ENCODE results near the gene TENM3. TPM values are rescaled to one million over a fixed set of nuclear protein-coding genes. Genes with fewer than 3 reads are reported as not detected.

The TENM3 gene
- total and polyA plus RNA-seq, 2 donors (not counting 3 experiments of a cell fraction or from before 2014, with no cell fraction given): 3.2 to 6.2 TPM

DNA sequence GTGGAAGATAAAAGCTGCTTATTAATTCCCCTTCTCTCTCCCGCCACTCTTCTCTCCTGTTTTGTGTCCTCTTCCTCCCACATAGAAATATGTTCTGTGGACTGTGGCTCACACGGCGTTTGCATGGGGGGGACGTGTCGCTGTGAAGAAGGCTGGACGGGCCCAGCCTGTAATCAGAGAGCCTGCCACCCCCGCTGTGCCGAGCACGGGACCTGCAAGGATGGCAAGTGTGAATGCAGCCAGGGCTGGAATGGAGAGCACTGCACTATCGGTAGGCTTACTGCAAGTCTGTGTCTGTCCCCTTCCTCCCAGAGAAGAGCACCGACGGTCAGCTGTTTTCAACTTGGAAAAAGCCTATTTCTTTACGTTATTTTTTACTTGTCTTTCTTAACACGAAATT is 444.9 kb downstream of the TENM3 start:
- no peak overlapping the region for H3K4me3 ChIP-seq (replicated peaks in 1 of 3; ENCODE audit: insufficient read depth in 1 of 3, low read depth in 1 of 3, low read length in 3 of 3)
- ChIA-PET CTCF (interaction anchor here (1.6 kb wide), 1 partner anchor 31 kb away, joined by 5 read pairs; no protein-coding TSS in a partner anchor), POLR2A (no interaction called here)
- no peaks in the 10 kb centered on the region for H3K27me3 ChIP-seq (ENCODE audit: control insufficient read depth in 2 of 2, insufficient read depth in 2 of 2, low read length in 2 of 2)
- no peak overlapping the region for H2AFZ ChIP-seq (ENCODE audit: low read depth, low read length)
- H3K27ac ChIP-seq (ENCODE audit: insufficient read depth, low read depth, low read length): no peak overlapping the region
- H3K4me2 ChIP-seq (ENCODE audit: insufficient read depth, low read length): no peak overlapping the region
- BruUV-seq (replicated peaks): no TSS peak
- TF ChIP-seq, protein P1, sequence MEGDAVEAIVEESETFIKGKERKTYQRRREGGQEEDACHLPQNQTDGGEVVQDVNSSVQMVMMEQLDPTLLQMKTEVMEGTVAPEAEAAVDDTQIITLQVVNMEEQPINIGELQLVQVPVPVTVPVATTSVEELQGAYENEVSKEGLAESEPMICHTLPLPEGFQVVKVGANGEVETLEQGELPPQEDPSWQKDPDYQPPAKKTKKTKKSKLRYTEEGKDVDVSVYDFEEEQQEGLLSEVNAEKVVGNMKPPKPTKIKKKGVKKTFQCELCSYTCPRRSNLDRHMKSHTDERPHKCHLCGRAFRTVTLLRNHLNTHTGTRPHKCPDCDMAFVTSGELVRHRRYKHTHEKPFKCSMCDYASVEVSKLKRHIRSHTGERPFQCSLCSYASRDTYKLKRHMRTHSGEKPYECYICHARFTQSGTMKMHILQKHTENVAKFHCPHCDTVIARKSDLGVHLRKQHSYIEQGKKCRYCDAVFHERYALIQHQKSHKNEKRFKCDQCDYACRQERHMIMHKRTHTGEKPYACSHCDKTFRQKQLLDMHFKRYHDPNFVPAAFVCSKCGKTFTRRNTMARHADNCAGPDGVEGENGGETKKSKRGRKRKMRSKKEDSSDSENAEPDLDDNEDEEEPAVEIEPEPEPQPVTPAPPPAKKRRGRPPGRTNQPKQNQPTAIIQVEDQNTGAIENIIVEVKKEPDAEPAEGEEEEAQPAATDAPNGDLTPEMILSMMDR (IDR thresholded peaks at IDR 0.05; ENCODE audit: extremely low read depth in 1 of 2, insufficient read depth in 1 of 2, low read depth in 1 of 2, low read length in 2 of 2): no peak
- TF ChIP-seq POLR2AphosphoS5 (IDR thresholded peaks at IDR 0.05; ENCODE audit: insufficient read depth, low read depth, low read length) (no peak), JUN (IDR thresholded peaks at IDR 0.05; ENCODE audit: borderline replicate concordance, insufficient read depth, insufficient read length, low read depth) (no peak), MYC (IDR thresholded peaks at IDR 0.05; ENCODE audit: low read depth, low read length) (no peak), GATA2 (IDR thresholded peaks at IDR 0.05; ENCODE audit: insufficient read depth, insufficient read length, low read depth, low read length) (no peak), EZH2 (IDR thresholded peaks at IDR 0.05; ENCODE audit: borderline replicate concordance, low read depth, low read length, severe bottlenecking) (no peak), POLR2A (IDR thresholded peaks at IDR 0.05; ENCODE audit: low read depth, low read length) (no peak), FOS (IDR thresholded peaks at IDR 0.05; ENCODE audit: borderline replicate concordance, insufficient read depth, low read length) (no peak)
- TF ChIP-seq, protein P2, sequence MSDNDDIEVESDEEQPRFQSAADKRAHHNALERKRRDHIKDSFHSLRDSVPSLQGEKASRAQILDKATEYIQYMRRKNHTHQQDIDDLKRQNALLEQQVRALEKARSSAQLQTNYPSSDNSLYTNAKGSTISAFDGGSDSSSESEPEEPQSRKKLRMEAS (IDR thresholded peaks at IDR 0.05; ENCODE audit: insufficient read depth, insufficient read length): no peak
- intact Hi-C loops (cut with micrococcal nuclease) (no loop called here), dilution Hi-C loops (cut with MboI; ENCODE audit: extremely low pct_ligation_motif_present, low sequenced_read_pairs) (no loop called here)
- H3K9ac ChIP-seq (replicated peaks; ENCODE audit: extremely low read depth, insufficient read depth, low read length): no peak overlapping the region
- no peaks in the 10 kb centered on the region for H3K79me2 ChIP-seq (ENCODE audit: control insufficient read depth, insufficient read depth, low read length)
- no peaks in the 10 kb centered on the region for H4K20me1 ChIP-seq (replicated peaks; ENCODE audit: control insufficient read depth, extremely low read depth, insufficient read depth, low read length)
- H3K9me3 ChIP-seq (replicated peaks; ENCODE audit: control insufficient read depth, insufficient read depth, low read length): no peaks in the 10 kb centered on the region
- no peaks in the 10 kb centered on the region for H3K9me1 ChIP-seq (replicated peaks; ENCODE audit: control insufficient read depth, extremely low read depth, insufficient read depth, low read length)
- FAIRE-seq: no peak
- DNase-seq (ENCODE audit: low read depth, low spot score): no peak
- peaks cover 2% of the 10 kb centered on the region for H3K4me1 ChIP-seq (ENCODE audit: control insufficient read depth, extremely low read depth, insufficient read depth, low read length)
- H3K36me3 ChIP-seq (ENCODE audit: control insufficient read depth in 2 of 2, extremely low read depth in 1 of 2, insufficient read depth in 2 of 2, low read length in 2 of 2): no peaks in the 10 kb centered on the region
